Transverse colon (tissue), 4 donors: Measurements from ENCODE around the gene RPS5. TPM values are rescaled to one million over a fixed set of nuclear protein-coding genes. Genes with fewer than 3 reads are reported as not detected.
"Not testable (repeated sequence)": the region's sequence is repeated elsewhere in the genome, so short reads cannot be mapped to it uniquely, and the experiment has no call there.

Experiments used
- DNase-seq: peaks from one replicate; pipeline ENCODE4 v3.0.0-alpha.2; 2019
- H3K27ac ChIP-seq, 4 donors: fragments of 200-600 bp; sonication (generic); 2 replicates each; pipeline ENCODE4 v1.5.1; 2016 to 2018; ENCODE audit warnings: inconsistent platforms in 4 of 4
- H3K27me3 ChIP-seq: fragments of 200-600 bp; sonication (generic); 2 replicates; pipeline ENCODE4 v1.5.1; 2017; ENCODE audit warnings: inconsistent platforms
- H3K36me3 ChIP-seq, 4 donors: fragments of 200-600 bp; sonication (generic); 2 replicates each; pipeline ENCODE4 v1.5.1; 2017 to 2019; ENCODE audit warnings: inconsistent platforms in 4 of 4
- H3K4me1 ChIP-seq, 4 donors: fragments of 200-600 bp; sonication (generic); 2 replicates each; pipeline ENCODE4 v1.5.1; 2017 to 2020; ENCODE audit warnings: inconsistent platforms in 4 of 4
- H3K4me3 ChIP-seq, 4 donors: fragments of 200-600 bp; sonication (generic); 1 replicate in 1 of 4; 2 replicates in 3 of 4; pipeline versions ENCODE4 v1.5.1 to v1.6.1; 2017 to 2019; ENCODE audit warnings: inconsistent platforms in 4 of 4
- H3K9me3 ChIP-seq, 2 donors: fragments of 200-600 bp; sonication (generic); 2 replicates each; pipeline ENCODE4 v1.5.1; 2017 to 2019; ENCODE audit warnings: inconsistent platforms in 2 of 2
- CTCF ChIP-seq, 5 experiments: fragments of 200-600 bp in 3 of 5; fragments of 450-650 bp in 2 of 5; sonication (generic) in 3 of 5; IDR thresholded peaks; 1 replicate in 2 of 5; 2 replicates in 3 of 5; pipeline ENCODE4 v1.5.1; 2016 to 2017; ENCODE audit warnings: antibody characterized with exemption in 5 of 5, inconsistent platforms in 3 of 5, mild to moderate bottlenecking in 2 of 5, moderate library complexity in 1 of 5
- EP300 ChIP-seq: sonication (generic); formaldehyde crosslinking; IDR thresholded peaks from one replicate; pipeline ENCODE4 v1.6.1; 2017; ENCODE audit warnings: antibody characterized with exemption, low read depth
- POLR2A ChIP-seq: fragments of 450-650 bp; IDR thresholded peaks from one replicate; pipeline ENCODE4 v1.6.1; 2016; ENCODE audit warnings: antibody characterized with exemption, mild to moderate bottlenecking, moderate library complexity
- POLR2AphosphoS5 ChIP-seq, 3 donors: sonication (generic); formaldehyde crosslinking; IDR thresholded peaks; one replicate each; pipeline ENCODE4 v1.6.1; 2016; ENCODE audit warnings: antibody characterized with exemption in 3 of 3
- WGBS, 2 donors: methylation state at CpG; one replicate each; pipeline ENCODE4 v1.1.5; 2018; ENCODE audit warnings: low coverage in 1 of 2; 5-methylcytosine and 5-hydroxymethylcytosine counted together
- in situ Hi-C, 4 donors: fragments of 200-750 bp; cut with MboI; loops; one replicate each; pipeline versions ENCODE4 v1.15.0 to v1.15.1; 2017; ENCODE audit warnings: low sequenced_read_pairs in 3 of 4, low pct_ligation_motif_present in 1 of 4, low pct_unique_long_range_greater_than_20kb in 1 of 4
- intact Hi-C: fragments of 100-400 bp; cut with DNase I; formaldehyde crosslinking; loops from one replicate; pipeline ENCODE4 v1.15.1; 2023; ENCODE audit warnings: low total_unique reads
- total RNA-seq, 4 donors: library from RNA; depleted of rRNA; stranded (reverse); fragments of >200 nt; gene quantifications; one replicate each; pipeline ENCODE4 v1.1.0, GENCODE V29; 2016

Gene RPS5
- total RNA-seq, 4 donors from 2014 or later, result 513 to 1,129 (median 743) TPM

- intact Hi-C loops, result no loop called here
- H3K27me3 ChIP-seq, result no peaks in the 10 kb centered on the region
- WGBS, 2 donors, result 95% methylated on average over 46 of the region's 68 CpGs; no CpG with 5 or more reads in 1 of the 2 donors
- H3K4me1 ChIP-seq, result no peaks in the 10 kb centered on the region
- H3K36me3 ChIP-seq, result no peaks in the 10 kb centered on the region
- no peak overlapping the region for H3K4me3 ChIP-seq
- no peak for TF ChIP-seq POLR2A
- no peaks in the 10 kb centered on the region for H3K9me3 ChIP-seq
- H3K27ac ChIP-seq, result no peak overlapping the region
- no peak for DNase-seq
- in situ Hi-C loops, result no loop called here
These were observed 18.3 kb upstream of the RPS5 start for GRCh38 chr19:58368561-58369360.

- Histone ChIP-seq H3K9me3 (no peaks in the 10 kb centered on the region), H3K4me1 (no peaks in the 10 kb centered on the region), H3K27ac (no peak overlapping the region), H3K27me3 (no peaks in the 10 kb centered on the region), H3K36me3 (no peaks in the 10 kb centered on the region), H3K4me3 (no peak overlapping the region)
- WGBS, 2 donors, result 81 to 87% methylated on average over 13 to 15 of the region's 15 CpGs
- in situ Hi-C loops (no loop called here), intact Hi-C loops (no loop called here)
- no peak for DNase-seq
- TF ChIP-seq EP300 (no peak), POLR2A (no peak), CTCF (IDR thresholded peaks at IDR 0.05) (no peak), POLR2AphosphoS5 (IDR thresholded peaks at IDR 0.05) (no peak)
These were observed 14.5 kb upstream of the RPS5 start for GRCh38 chr19:58372311-58373133.

- Histone ChIP-seq H3K27me3 (no peaks in the 10 kb centered on the region), H3K4me3 (no peak overlapping the region), H3K36me3 (no peaks in the 10 kb centered on the region), H3K27ac (no peak overlapping the region), H3K9me3 (no peaks in the 10 kb centered on the region), H3K4me1 (no peaks in the 10 kb centered on the region)
- DNase-seq, result no peak
- intact Hi-C loops, result no loop called here
- in situ Hi-C loops, result no loop called here
- WGBS, 2 donors, result 82 to 90% methylated on average over 4 of the region's 4 CpGs
- TF ChIP-seq CTCF (IDR thresholded peaks at IDR 0.05), result no peak
- TF ChIP-seq EP300, result no peak
- no peak for TF ChIP-seq POLR2AphosphoS5 (IDR thresholded peaks at IDR 0.05)
- no peak for TF ChIP-seq POLR2A
These were observed 12.9 kb upstream of the RPS5 start for GRCh38 chr19:58374200-58374599.

GRCh38 chr19:58376724-58377123 lies 10.3 kb upstream of the RPS5 start:
- H3K4me3 ChIP-seq, intact Hi-C loops, H3K27me3 ChIP-seq, H3K36me3 ChIP-seq, DNase-seq, H3K27ac ChIP-seq, H3K9me3 ChIP-seq, in situ Hi-C loops: not testable (repeated sequence)
- peaks cover 9 to 14% (median 13%) of the 10 kb centered on the region in 4 donors for H3K4me1 ChIP-seq
- 85 to 93% methylated on average over 3 to 7 of the region's 7 CpGs for WGBS, 2 donors

- intact Hi-C loops, result no loop called here
- Histone ChIP-seq H3K9me3 (no peaks in the 10 kb centered on the region), H3K4me1 (peaks cover 9 to 21% (median 16%) of the 10 kb centered on the region in 4 donors), H3K4me3 (no peak overlapping the region), H3K27me3 (no peaks in the 10 kb centered on the region), H3K27ac (no peak overlapping the region), H3K36me3 (no peaks in the 10 kb centered on the region)
- WGBS, 2 donors, result 93% methylated on average over 6 of the region's 6 CpGs; no CpG with 5 or more reads in 1 of the 2 donors
- DNase-seq, result no peak
- no peak for TF ChIP-seq CTCF (IDR thresholded peaks at IDR 0.05)
- TF ChIP-seq EP300, result no peak
- TF ChIP-seq POLR2AphosphoS5 (IDR thresholded peaks at IDR 0.05), result no peak
- no peak for TF ChIP-seq POLR2A
- in situ Hi-C loops, result no loop called here
These were observed 7.8 kb upstream of the RPS5 start for GRCh38 chr19:58379246-58379645.
